ENCODE measurements around the gene TNK1.

GRCh38 chr17:7432296-7432695 lies 51.4 kb downstream of the TNK1 start:
- TF ChIP-seq, protein P1, sequence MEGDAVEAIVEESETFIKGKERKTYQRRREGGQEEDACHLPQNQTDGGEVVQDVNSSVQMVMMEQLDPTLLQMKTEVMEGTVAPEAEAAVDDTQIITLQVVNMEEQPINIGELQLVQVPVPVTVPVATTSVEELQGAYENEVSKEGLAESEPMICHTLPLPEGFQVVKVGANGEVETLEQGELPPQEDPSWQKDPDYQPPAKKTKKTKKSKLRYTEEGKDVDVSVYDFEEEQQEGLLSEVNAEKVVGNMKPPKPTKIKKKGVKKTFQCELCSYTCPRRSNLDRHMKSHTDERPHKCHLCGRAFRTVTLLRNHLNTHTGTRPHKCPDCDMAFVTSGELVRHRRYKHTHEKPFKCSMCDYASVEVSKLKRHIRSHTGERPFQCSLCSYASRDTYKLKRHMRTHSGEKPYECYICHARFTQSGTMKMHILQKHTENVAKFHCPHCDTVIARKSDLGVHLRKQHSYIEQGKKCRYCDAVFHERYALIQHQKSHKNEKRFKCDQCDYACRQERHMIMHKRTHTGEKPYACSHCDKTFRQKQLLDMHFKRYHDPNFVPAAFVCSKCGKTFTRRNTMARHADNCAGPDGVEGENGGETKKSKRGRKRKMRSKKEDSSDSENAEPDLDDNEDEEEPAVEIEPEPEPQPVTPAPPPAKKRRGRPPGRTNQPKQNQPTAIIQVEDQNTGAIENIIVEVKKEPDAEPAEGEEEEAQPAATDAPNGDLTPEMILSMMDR (IDR thresholded peaks at IDR 0.05) = no peak
- TF ChIP-seq POLR2A (IDR thresholded peaks at IDR 0.05) = no peak
- no peak for TF ChIP-seq POLR2AphosphoS5 (IDR thresholded peaks at IDR 0.05)

All from upper lobe of left lung (tissue), 4 donors.